ENCODE measurements around the gene GP9.

GRCh38 chr3:129052675-129053074, 7.9 kb upstream of the GP9 start:
- TF ChIP-seq CREB5 (CRISPR knock-in tag; IDR thresholded peaks at IDR 0.05; ENCODE audit: low read depth) (no peak), ZFP30 (CRISPR knock-in tag; IDR thresholded peaks at IDR 0.05) (no peak), PPARA (CRISPR knock-in tag; IDR thresholded peaks at IDR 0.05; ENCODE audit: borderline replicate concordance) (no peak), CSDC2 (CRISPR knock-in tag; IDR thresholded peaks at IDR 0.05) (no peak), PATZ1 (CRISPR knock-in tag; IDR thresholded peaks at IDR 0.05; ENCODE audit: borderline replicate concordance) (no peak), SNAI2 (CRISPR knock-in tag; IDR thresholded peaks at IDR 0.05) (no peak), TSHZ2 (CRISPR knock-in tag; IDR thresholded peaks at IDR 0.05) (no peak), OSR1 (CRISPR knock-in tag; IDR thresholded peaks at IDR 0.05) (no peak), RARB (CRISPR knock-in tag; IDR thresholded peaks at IDR 0.05) (no peak), ZNF8 (CRISPR knock-in tag; IDR thresholded peaks at IDR 0.05) (no peak), ARNTL (CRISPR knock-in tag; IDR thresholded peaks at IDR 0.05; ENCODE audit: borderline replicate concordance, low read depth) (no peak), ZNF70 (CRISPR knock-in tag; IDR thresholded peaks at IDR 0.05) (no peak), GLIS3 (CRISPR knock-in tag; IDR thresholded peaks at IDR 0.05) (no peak)

Data from SK-N-SH treated with all-trans-retinoic acid at 6 μM for 48 hours (cell line).